Measurements from ENCODE around the gene MAEA. TPM values are rescaled to one million over a fixed set of nuclear protein-coding genes. Genes with fewer than 3 reads are reported as not detected.

Gene MAEA
- total and polyA plus RNA-seq, 4 donors, result 20.9 to 33.9 (median 29.8) TPM

DNA sequence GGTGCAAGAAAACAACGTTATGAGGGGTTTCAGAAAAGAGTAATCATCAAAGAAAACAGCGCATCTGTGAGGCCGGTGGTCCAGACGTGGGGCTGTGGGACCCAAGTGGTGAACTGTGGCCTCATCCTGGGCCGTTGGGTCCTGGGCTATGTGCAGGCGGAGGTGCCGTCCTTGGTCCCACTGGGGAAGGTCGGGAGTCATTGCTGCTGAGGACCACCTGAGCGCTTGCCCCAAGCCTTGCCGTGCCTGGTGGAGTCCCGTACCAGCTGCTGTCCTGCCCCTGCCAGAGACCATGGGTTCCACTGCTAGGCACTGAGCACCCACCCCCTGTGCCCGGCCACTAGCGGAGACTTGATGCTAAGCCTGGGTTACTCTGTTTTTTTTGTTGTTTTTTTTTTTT lies 31.8 kb downstream of the MAEA start:
- TF ChIP-seq JUND (IDR thresholded peaks at IDR 0.05), result no peak
- TF ChIP-seq HNF4A (conservative IDR thresholded peaks at IDR 0.05), result no peak
- DNase-seq (ENCODE audit: low spot score), result no peak
- H3K4me3 ChIP-seq (ENCODE audit: low read depth in 1 of 3, low read length in 3 of 3), result no peak overlapping the region
- no peak overlapping the region for H3K9ac ChIP-seq (ENCODE audit: low read depth in 1 of 2, low read length in 2 of 2)
- 97% methylated on average over 13 of the region's 13 CpGs for whole genome bisulfite sequencing
- peaks cover 3 to 48% (median 19%) of the 10 kb centered on the region in 4 donors for H3K36me3 ChIP-seq (ENCODE audit: control insufficient read depth in 4 of 4, insufficient read depth in 3 of 4, low read depth in 1 of 4, low read length in 3 of 4)
- no peaks in the 10 kb centered on the region for H3K27me3 ChIP-seq (ENCODE audit: control insufficient read depth in 4 of 4, insufficient read depth in 4 of 4, low read length in 3 of 4)
- no peaks in the 10 kb centered on the region for H3K9me3 ChIP-seq (ENCODE audit: control insufficient read depth in 4 of 4, low read length in 3 of 4)
- H3K27ac ChIP-seq (ENCODE audit: low read depth in 1 of 2, low read length in 2 of 2), result no peak overlapping the region
- H3K4me1 ChIP-seq (ENCODE audit: control insufficient read depth in 4 of 4, insufficient read depth in 4 of 4, low read length in 3 of 4), result no peaks in the 10 kb centered on the region

DNA sequence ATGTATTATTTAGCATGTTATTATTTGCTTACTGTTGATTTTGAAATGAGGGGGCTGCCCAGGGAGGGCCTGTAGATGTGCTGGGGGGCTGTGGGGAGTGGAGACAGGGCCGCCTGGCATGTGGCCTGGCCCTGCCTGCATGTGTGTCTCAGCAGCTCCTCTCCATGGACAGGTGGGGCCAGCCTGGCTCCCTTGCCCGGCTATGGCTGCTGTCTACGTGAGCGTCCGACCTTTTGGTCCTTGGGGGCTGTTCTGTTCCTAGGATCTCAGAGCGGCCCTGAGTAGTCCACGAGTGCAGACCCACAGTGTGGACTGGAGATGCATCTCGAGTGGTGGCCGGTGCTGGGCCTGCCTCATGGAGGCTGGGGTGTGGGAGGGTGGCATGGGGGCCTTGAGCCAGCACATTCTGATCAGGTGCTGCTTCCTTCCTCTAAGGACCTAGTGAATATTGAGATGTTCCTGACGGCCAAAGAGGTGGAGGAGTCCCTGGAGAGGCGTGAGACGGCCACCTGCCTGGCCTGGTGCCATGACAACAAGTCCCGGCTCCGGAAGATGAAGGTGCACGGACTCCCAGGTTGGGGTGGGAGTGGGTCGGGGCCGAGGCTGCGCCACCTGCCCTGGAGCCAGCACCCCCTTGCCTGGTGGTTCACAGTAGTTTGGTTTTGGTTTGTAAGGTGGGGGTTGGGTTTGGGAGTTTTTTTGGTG lies 32.4 kb downstream of the MAEA start:
- Histone ChIP-seq H3K27ac (ENCODE audit: low read depth in 1 of 2, low read length in 2 of 2) (no peak overlapping the region), H3K36me3 (ENCODE audit: control insufficient read depth in 4 of 4, insufficient read depth in 3 of 4, low read depth in 1 of 4, low read length in 3 of 4) (peaks cover 3 to 51% (median 18%) of the 10 kb centered on the region in 4 donors), H3K4me3 (ENCODE audit: low read depth in 1 of 3, low read length in 3 of 3) (no peak overlapping the region), H3K9me3 (ENCODE audit: control insufficient read depth in 4 of 4, low read length in 3 of 4) (no peaks in the 10 kb centered on the region), H3K9ac (ENCODE audit: low read depth in 1 of 2, low read length in 2 of 2) (no peak overlapping the region), H3K27me3 (ENCODE audit: control insufficient read depth in 4 of 4, insufficient read depth in 4 of 4, low read length in 3 of 4) (no peaks in the 10 kb centered on the region), H3K4me1 (ENCODE audit: control insufficient read depth in 4 of 4, insufficient read depth in 4 of 4, low read length in 3 of 4) (no peaks in the 10 kb centered on the region)
- TF ChIP-seq JUND (IDR thresholded peaks at IDR 0.05), result no peak
- TF ChIP-seq, protein P1, sequence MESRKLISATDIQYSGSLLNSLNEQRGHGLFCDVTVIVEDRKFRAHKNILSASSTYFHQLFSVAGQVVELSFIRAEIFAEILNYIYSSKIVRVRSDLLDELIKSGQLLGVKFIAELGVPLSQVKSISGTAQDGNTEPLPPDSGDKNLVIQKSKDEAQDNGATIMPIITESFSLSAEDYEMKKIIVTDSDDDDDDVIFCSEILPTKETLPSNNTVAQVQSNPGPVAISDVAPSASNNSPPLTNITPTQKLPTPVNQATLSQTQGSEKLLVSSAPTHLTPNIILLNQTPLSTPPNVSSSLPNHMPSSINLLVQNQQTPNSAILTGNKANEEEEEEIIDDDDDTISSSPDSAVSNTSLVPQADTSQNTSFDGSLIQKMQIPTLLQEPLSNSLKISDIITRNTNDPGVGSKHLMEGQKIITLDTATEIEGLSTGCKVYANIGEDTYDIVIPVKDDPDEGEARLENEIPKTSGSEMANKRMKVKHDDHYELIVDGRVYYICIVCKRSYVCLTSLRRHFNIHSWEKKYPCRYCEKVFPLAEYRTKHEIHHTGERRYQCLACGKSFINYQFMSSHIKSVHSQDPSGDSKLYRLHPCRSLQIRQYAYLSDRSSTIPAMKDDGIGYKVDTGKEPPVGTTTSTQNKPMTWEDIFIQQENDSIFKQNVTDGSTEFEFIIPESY (IDR thresholded peaks at IDR 0.05), result no peak
- TF ChIP-seq, protein P2, sequence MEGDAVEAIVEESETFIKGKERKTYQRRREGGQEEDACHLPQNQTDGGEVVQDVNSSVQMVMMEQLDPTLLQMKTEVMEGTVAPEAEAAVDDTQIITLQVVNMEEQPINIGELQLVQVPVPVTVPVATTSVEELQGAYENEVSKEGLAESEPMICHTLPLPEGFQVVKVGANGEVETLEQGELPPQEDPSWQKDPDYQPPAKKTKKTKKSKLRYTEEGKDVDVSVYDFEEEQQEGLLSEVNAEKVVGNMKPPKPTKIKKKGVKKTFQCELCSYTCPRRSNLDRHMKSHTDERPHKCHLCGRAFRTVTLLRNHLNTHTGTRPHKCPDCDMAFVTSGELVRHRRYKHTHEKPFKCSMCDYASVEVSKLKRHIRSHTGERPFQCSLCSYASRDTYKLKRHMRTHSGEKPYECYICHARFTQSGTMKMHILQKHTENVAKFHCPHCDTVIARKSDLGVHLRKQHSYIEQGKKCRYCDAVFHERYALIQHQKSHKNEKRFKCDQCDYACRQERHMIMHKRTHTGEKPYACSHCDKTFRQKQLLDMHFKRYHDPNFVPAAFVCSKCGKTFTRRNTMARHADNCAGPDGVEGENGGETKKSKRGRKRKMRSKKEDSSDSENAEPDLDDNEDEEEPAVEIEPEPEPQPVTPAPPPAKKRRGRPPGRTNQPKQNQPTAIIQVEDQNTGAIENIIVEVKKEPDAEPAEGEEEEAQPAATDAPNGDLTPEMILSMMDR (IDR thresholded peaks at IDR 0.05; ENCODE audit: low read depth, low read length, missing input control), result no peak
- TF ChIP-seq, protein P3, sequence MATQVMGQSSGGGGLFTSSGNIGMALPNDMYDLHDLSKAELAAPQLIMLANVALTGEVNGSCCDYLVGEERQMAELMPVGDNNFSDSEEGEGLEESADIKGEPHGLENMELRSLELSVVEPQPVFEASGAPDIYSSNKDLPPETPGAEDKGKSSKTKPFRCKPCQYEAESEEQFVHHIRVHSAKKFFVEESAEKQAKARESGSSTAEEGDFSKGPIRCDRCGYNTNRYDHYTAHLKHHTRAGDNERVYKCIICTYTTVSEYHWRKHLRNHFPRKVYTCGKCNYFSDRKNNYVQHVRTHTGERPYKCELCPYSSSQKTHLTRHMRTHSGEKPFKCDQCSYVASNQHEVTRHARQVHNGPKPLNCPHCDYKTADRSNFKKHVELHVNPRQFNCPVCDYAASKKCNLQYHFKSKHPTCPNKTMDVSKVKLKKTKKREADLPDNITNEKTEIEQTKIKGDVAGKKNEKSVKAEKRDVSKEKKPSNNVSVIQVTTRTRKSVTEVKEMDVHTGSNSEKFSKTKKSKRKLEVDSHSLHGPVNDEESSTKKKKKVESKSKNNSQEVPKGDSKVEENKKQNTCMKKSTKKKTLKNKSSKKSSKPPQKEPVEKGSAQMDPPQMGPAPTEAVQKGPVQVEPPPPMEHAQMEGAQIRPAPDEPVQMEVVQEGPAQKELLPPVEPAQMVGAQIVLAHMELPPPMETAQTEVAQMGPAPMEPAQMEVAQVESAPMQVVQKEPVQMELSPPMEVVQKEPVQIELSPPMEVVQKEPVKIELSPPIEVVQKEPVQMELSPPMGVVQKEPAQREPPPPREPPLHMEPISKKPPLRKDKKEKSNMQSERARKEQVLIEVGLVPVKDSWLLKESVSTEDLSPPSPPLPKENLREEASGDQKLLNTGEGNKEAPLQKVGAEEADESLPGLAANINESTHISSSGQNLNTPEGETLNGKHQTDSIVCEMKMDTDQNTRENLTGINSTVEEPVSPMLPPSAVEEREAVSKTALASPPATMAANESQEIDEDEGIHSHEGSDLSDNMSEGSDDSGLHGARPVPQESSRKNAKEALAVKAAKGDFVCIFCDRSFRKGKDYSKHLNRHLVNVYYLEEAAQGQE (IDR thresholded peaks at IDR 0.05), result no peak
- TF ChIP-seq EGR1 (IDR thresholded peaks at IDR 0.05; ENCODE audit: low read depth in 2 of 2), result no peak
- TF ChIP-seq FOXA2 (IDR thresholded peaks at IDR 0.05), result no peak
- TF ChIP-seq, protein P4, sequence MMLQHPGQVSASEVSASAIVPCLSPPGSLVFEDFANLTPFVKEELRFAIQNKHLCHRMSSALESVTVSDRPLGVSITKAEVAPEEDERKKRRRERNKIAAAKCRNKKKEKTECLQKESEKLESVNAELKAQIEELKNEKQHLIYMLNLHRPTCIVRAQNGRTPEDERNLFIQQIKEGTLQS (IDR thresholded peaks at IDR 0.05), result no peak
- no peak for TF ChIP-seq HNF4A (conservative IDR thresholded peaks at IDR 0.05)
- TF ChIP-seq, protein P5, sequence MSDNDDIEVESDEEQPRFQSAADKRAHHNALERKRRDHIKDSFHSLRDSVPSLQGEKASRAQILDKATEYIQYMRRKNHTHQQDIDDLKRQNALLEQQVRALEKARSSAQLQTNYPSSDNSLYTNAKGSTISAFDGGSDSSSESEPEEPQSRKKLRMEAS (IDR thresholded peaks at IDR 0.05), result no peak
- TF ChIP-seq RAD21 (IDR thresholded peaks at IDR 0.05), result no peak
- no peak for TF ChIP-seq GABPA (IDR thresholded peaks at IDR 0.05 in 1 of 2, conservative IDR thresholded peaks at IDR 0.05 in 1 of 2)
- no peak for TF ChIP-seq NR2F2 (IDR thresholded peaks at IDR 0.05)
- TF ChIP-seq TAF1 (conservative IDR thresholded peaks at IDR 0.05), result no peak
- TF ChIP-seq HNF4G (IDR thresholded peaks at IDR 0.05), result no peak
- no peak for TF ChIP-seq FOXA1 (IDR thresholded peaks at IDR 0.05)
- no peak for TF ChIP-seq SP1 (IDR thresholded peaks at IDR 0.05)
- TF ChIP-seq RXRA (IDR thresholded peaks at IDR 0.05), result no peak
- no peak for DNase-seq (ENCODE audit: low spot score)
- 95% methylated on average over 18 of the region's 18 CpGs for WGBS

All from liver (tissue), 9 donors.